GDM1 (cell line): ENCODE results near the gene AKT1.

Source experiments
- DNase-seq: peaks from one replicate; lab custom pipeline; 2025; lab: John Stamatoyannopoulos, UW

AKT1 gene

GRCh38 chr14:104723651-104724406 lies 71.7 kb downstream of the AKT1 start, which contains the start of gene ADSS1:
ADSS1 (plus strand) TSS chr14:104724229; CDS start chr14:104724271, 42 bp downstream.
- peak; percentile 29 for DNase-seq

GRCh38 chr14:104722938-104723650 lies 72.5 kb downstream of the AKT1 start:
- DNase-seq, result no peak

- DNase-seq, result no peak
These were observed 73.8 kb downstream of the AKT1 start for GRCh38 chr14:104721505-104722431.
